ENCODE results near the gene RBSN.
A peak's percentile ranks its signal among the peaks of the same experiment; 100 is the strongest.
"Not testable (repeated sequence)": the region's sequence is repeated elsewhere in the genome, so short reads cannot be mapped to it uniquely, and the experiment has no call there.

RBSN gene

DNA sequence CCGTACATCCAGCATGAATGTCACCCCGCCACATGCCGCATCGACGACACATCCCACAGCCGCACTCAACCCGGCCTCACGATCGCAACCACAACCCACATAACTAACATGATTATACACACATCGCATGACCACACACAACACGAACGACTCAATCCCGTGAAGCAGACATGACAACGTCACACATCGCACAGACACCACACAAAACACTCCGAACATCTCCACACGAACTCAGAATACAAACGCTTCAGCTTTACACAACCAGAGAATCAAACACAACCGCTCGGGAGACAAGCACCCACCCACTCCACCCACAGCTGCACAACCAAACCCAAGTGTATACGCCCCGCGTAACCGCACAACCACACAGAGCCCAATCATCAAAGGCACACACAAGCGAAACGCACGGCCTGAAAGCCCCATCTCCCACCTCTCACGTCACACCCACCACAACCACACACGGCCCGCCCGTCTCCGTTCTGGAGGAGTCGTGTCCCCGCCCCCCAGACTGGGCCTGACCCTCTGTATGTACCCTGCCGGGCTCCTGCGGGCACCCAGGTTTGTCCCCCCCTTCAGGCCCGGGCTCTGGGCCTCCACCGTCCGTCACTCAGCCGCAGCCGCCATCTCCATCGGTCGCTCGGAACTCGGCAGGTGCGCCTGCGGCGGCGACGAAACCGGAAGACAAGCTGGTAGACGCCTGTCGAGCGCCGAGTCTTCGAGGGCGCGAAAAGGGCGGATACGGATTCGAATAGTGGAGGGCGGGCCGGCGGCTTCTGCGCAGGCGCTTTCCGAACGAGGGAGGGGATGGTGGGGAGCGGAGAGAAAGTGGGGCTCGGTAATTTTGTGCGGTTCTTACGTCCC lies at the start of gene RBSN:
Gene RBSN, minus strand, starts transcription at position 646 of the 861 bp plus-strand sequence. CDS start 3,028 bp downstream, outside the sequence.
- DNase-seq (ENCODE audit: low read depth in 2 of 2) = peak; percentile 91 to 93

DNA sequence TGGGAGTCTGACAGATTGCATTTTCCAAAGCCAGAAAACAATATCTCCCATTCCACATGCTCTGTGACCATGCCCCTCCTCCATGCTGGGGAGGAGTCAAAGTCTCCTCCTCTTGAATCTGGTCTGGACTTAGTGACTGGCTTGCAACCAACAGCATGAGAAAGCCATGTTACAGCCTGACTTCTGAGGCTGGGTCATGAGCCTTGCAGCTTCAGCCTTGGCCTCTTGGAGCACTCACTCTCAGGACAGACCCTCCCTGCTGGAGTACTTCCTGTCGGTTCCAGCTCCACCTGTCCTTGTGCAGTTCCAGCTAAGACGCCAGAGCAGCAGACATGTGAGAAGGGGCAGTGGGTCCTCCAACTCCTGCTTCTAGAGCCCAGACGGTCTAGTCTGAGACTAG lies 49.7 kb upstream of the RBSN start:
- no peak for DNase-seq (ENCODE audit: low read depth in 2 of 2)

DNA sequence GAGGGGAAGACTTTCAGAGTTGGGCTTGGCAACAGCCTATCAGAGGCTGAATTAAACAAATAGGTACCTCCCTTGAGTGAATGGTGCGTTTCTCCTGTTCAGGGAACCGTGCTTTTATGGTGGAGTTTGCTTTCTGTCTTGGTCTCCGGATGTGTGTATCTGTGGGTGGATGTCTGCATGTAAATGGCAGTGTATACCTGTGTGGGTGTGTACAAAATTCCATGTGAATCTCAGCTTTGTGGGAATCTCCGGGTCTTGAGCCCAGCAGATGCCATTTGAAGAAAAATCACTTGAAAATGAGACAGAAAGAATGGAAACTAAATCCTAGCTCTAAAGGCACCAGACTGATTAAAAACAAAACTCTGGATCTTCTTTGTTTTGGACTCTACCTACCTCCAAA lies 37.9 kb upstream of the RBSN start:
- DNase-seq (ENCODE audit: low read depth in 2 of 2) = not testable (repeated sequence)

DNA sequence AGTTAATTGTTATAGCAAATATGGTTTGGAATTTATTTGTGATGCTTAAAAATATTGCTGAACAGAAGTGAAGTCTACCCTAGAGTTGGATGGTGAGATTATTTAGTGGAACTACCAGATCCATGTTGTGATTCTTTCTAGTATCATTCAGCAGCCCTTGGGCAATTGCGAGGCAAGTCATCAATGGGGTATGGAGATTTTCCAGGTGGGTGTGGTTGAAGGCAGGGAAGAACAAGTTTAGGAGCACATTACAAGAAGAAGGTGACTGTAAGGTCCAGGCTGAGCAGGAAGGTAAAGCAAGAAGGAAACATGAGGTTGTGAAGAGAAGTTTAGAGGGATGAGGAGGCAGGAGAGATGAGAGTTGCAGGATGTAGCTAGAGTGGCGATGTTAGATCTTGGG lies 36.0 kb upstream of the RBSN start:
- not testable (repeated sequence) for DNase-seq (ENCODE audit: low read depth in 2 of 2)

DNA sequence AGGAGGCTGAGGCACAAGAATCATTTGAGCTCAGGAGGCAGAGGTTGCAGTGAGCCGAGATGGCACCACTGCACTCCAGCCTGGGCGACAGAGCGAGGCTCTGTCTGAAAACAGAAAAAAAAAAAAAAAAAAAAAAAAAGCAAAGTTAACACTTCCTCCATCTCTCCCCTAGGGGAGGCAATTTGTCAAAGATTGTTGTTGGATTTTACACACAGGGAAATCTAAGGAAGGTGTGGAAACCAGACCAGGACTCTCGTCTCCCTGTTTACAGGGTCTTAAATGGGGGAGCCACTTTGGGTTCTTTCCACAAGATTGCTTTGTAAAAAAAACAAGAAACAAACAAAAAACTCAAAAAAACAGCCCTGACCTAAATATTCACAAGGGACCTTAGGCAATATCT lies 29.5 kb upstream of the RBSN start:
- not testable (repeated sequence) for DNase-seq (ENCODE audit: low read depth in 2 of 2)

DNA sequence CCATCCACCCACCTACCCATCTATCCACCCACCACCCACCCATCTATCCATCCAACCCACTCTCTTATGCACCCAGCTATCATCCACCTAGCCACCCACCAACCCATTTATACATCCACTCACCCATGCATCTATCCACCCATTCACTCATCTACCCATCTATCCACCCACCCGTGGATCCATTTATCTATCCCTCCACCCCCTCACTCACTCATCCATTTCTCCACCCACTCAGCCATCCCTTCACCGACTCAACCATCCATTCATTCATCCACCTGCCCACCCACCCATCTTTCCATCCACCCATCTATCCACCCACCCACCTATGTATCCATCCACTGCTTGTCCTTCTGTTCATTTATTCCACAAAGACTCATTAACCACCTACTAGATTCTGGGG lies 28.0 kb upstream of the RBSN start:
- DNase-seq (ENCODE audit: low read depth in 2 of 2) = not testable (repeated sequence)

DNA sequence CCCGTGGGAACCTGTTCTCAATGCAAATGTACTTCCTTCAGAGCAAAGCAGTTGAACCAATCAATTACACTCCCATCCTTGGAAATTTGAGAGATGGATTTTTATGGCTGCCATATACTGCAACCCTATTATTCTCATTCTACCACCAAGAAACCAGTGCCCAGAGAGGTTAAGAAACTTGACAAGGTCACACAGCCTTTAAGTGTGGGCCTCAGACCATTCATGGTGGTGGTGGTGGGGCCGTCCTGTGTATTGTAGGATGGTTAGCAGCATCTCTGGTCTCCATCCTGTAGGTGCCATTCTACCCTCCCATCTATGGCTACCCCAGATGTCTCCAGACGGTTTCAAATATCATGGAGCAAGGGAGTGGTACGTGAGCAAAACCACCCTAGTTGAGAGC lies 23.4 kb upstream of the RBSN start:
- no peak for DNase-seq (ENCODE audit: low read depth in 2 of 2)

DNA sequence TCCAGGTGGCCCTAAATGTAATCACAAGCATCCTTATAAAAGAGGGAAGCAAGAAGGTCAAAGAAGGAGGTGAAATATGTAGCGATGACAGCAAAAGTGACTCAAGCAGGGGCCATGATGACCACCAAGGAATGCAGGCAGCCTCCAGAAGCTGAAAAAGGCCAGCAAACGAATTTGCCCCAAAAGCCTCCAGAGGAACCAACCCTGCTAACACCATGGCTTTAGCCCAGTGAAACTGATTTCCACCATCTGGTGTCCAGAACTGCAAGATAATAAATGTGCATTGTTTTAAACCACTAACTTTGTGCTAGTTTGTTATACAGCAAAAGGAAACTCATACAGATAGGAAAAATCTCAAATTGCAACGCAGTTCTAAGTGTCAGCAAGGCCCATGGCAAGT lies 23.0 kb upstream of the RBSN start:
- no peak for DNase-seq (ENCODE audit: low read depth in 2 of 2)

DNA sequence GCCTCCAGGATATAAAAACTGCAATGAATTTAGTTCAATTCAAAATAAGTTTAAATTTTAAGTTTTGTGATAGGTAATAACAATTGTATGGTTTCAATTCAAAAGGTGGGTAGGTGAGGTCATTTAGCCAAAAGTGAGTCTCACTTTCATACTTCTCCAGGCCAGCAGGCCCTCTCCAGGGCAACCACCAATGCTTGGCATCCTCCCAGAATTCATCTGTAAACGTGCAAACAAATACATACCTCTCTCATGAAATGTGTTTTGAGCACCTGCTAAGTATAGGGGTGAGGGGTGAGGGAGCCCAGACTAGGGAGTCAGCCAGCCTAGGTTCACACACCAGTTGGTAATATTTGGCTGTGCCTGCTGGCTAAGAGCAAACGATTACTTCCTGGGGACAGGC lies 22.0 kb upstream of the RBSN start:
- no peak for DNase-seq (ENCODE audit: low read depth in 2 of 2)

DNA sequence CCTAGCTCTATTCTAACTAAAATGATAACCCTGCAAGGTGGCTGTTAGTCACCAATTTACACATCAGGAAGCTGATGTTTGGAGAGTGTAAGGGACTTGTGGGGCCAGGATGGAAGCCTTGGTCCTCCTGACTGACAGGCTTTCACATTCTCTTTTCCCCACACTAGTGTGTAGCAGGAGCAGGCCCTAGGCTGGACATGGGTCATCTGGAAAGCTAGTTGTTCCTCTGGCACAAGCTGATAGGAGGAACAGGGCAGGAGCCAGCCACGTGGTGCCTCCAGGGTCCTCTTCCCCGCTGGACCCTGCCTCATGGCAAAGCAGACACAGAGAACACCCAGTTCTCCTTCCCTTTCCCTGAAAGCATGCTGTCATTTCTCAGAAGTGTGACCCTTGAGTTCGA lies 18.1 kb upstream of the RBSN start:
- no peak for DNase-seq (ENCODE audit: low read depth in 2 of 2)

DNA sequence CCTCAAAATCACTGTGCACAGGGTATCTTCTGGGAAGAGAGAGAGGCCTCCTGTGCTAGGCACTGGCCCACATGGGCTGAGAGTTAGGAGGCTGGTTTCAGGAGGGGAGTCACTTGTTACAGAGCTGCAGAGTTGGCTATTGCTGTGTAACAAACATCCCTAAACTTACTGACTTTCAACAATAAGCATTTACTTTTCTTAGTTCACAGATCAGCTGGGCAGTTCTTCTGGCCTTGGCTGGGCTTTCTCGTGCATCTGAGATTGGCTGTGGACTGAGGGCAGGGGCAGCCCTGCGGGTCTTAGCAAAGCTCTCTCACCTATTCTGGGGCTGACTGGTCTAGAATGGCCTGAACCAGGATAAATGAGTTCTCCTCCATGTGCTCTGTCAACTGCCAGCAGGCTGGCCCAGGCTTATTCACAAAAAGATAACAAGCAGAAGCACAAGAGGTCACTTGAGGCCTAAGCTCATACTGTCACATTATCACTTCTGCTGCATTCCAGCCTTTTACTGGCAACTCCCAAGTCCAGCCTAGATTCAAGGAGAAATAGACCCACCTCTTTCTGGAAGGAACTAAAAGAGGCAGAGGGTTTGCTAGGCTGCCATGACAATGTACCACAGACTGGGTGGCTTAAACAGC lies 17.2 kb upstream of the RBSN start:
- DNase-seq (ENCODE audit: low read depth in 2 of 2) = no peak

DNA sequence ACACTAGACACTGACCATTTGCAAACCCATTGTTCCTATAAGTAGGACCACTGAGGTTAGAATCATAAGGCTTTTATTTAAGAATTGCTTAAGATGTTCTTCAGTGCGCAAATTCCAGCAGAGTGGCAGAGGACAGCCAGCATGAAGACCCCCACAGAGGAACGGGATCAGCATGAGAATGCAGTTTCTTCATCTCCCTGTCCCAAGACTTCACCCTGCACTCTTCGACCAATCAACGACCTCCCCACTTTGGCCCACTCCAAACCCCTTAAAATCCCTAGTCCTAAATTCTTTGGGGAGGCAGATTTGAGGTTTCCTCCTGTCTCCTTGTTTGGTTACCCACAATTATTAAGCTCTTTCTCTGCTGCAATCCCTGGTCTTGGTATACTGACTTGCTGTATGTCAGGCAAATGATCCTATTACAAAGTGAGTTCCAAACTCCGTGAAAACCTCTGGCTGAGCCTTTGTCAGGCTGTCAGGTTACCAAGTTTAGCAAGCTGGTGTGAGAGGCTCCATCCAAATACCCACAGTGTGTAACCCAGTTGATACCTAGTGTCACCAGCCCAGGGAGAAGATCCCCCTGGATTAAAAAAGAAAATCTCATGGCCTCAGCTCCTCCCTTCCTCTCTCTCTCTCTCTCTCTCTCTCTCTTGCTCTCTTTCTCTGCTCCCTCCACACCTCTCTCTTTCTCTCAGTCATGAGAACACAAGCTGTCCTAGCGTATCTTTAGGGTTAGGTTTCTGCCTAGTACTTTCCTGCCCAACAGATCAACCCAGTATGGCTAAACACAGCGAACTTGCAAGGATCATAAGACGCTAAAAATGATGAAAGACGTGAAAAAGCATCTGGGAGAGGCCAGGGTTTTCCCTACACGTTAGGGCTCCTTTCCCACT lies 15.8 kb upstream of the RBSN start:
- DNase-seq (ENCODE audit: low read depth in 2 of 2) = no peak

DNA sequence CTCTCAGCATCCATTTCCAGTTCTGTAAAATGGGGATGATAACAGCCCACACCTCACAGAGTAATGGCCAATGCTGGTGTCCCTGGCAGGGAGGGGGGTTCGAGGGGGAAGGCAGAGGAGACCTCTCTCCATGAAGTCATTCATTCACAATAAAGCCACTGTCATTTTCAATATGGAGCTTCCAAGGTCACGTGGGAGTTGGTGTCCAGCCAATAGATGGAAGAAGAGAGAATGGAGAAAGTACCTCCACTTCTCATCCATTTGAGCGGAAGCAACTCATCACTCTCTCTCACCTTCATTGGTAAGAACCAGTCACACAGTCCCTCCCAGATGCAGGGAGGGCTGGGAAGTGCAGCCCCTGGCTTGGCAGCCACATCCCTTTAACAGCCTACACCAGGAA lies 14.9 kb upstream of the RBSN start:
- DNase-seq (ENCODE audit: low read depth in 2 of 2) = no peak

DNA sequence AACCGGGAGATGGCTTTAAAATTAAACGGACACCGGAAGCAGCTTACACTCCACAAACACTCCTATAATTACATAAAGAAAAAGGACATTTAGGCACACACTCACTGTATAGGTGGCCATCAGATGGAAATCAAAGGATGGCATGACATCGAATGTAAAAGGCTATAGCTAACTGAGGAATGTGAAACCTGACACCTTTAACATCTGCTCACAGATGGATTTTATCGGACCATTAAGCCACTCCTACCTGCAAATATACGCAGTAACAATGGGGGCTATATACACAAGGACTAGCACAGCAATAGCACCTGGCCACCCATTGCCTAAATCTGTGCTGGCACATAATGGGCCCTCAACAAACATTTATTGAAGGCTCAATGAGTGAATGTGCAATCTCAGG lies 14.5 kb upstream of the RBSN start:
- DNase-seq (ENCODE audit: low read depth in 2 of 2) = no peak

DNA sequence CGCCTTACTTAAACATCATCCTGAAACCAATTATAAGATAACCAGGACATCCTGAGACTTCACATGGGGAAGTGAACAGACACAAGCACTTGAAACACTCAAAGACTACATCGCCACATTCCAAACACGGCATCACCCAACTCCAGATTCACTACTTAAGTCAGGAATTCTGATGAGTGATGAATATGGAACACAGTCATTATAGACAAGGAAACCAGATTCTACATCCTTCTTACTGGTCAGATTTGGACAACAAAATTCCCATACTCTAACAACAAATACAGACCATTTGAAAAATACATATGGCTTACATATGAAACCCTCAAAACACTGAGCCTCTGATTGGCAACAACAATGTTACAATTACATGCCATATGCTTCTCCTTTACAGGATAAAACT lies 13.1 kb upstream of the RBSN start:
- DNase-seq (ENCODE audit: low read depth in 2 of 2) = no peak

DNA sequence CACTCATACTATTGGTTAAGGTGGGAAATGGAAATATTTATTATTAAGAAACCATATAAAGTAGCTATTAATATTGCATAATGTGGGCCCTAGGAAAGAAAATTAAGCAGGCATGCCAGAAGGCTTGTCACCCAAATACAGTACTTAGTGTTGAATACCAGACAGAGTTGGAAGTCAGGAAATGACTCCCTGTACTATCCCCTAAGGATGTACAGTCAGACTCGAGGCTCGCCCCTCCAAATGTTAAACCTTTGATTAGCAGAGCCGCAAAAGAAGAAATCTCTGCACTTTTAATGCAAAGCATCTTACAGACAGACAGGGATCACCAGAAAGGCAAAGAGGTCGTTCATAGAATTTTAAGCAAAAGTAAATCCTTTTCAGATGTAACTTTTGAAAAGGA lies 11.3 kb upstream of the RBSN start:
- no peak for DNase-seq (ENCODE audit: low read depth in 2 of 2)

DNA sequence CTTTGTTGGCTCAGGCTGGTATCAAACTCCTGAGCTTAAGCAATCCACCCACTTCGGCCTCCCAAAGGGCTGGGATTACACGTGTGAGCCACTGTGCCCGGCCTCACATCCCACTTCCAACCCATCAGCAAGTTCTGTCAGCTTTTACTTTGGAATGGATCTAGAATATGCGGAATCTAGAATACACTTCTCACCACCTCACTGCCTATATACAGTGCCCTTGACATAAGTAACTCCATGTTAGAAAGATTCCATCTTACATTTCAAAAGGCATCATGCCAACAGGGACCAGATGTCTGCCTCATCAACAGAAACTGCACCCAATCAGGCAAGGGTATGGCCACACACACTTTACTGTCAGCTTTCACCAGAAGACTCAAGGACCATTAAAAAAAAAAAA lies 9.9 kb upstream of the RBSN start:
- DNase-seq (ENCODE audit: low read depth in 2 of 2) = no peak

DNA sequence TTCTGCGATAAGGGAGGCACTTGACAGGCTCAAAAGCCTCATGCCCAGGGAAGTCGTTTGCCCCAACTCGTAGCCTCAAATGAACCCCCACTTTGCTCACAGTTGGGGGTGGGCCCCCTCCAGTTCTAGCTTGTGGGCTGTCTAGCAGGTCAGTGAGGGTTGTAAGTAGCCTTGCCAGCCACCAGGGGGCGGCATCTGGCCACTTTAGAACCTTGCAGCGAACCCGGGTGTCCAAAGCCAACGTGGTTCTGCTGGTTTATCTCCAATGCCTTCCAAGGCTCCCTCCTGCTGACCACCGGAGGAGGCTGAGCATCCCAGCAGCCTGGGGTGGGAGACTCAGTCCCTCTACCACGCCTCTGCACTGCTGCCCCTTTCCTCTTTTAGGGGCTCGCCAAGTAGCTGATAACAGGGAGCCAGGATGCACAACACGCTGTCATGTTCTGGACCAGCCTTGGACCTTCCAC lies 9.2 kb upstream of the RBSN start:
- peak; percentile 35 to 64 for DNase-seq (ENCODE audit: low read depth in 2 of 2)

DNA sequence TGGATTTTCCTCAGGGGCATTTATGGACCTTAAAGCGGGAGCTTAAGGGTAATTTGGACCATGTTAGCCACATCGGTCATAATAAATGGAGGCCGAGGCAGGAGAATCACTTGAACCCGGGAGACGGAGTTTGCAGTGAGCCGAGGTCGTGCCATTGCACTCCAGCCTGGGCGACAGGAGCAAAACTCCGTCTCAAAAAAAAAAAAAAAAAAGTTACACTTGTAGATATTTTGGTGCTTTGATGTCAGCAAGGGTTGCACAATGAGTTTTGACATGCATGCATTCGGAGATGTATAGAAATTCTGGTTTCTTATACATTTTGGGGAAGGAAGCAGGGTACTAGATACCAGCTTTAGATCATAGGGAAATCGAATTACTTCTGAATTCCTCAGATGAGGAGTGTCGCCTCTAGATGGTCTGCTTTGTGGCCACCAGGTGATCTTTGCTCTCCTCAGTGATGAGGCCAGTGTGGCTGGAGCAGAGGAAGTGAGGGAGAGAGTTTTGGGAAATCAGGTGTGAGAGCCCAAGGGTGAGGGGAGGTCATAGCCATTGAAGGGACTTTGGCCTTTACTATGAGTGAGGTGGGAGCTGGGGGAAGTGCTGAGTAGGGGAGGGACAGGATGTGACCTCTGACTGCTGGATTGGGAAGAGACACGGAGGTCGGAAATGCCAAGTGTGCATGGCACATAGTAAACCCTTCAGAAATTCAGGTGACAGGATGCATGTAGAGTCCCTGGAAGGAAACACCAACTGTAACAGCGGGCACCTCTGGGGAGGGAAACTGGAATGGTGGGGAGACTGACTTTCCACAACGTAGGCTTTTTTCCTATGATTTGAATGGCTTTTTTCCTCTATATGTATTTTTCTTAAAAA lies 8.4 kb upstream of the RBSN start:
- DNase-seq (ENCODE audit: low read depth in 2 of 2) = no peak

DNA sequence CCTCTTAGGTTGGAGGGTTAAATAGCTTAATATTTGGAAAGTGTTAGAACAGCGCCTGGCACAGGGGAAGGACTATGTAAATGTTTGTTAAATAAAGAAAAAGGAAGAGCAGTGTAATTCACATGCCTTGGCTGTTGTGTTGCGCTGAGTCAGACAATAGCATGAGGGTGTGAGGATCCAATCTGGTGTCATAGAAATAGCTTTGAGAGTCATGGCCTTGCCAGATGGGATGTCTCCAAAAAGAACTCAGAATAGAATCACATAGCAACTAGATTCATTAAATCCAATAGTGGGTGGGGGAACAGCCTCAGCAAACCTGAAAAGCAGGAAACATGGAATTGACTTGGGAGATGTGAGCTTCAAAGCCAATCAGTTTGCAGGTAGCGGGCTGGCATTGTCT lies 3.9 kb upstream of the RBSN start:
- DNase-seq (ENCODE audit: low read depth in 2 of 2) = no peak

DNA sequence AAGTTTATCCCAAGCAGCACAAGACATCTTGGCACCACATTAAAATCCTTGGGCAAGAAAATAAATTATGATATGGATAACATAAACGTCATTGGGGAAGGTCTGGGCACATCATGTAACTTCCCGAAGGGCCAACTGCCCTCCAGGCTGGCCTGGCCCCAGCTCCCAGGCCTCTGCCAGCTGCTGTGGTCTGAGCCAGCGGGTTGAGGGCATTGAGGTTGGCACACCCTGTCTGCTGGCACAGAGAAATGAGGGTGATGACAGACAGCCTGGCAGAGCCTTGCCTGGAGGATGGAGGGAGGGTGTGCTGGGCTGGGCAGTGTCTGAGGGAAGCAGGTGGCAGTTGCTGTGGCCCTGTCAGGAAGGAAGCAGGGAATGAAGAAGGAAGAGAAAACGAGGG lies 3.3 kb upstream of the RBSN start:
- DNase-seq (ENCODE audit: low read depth in 2 of 2) = no peak

Measured in stimulated activated CD4-positive, alpha-beta T cell treated with anti-CD3 and anti-CD28 coated beads, Interleukin-12 subunit alpha, Interleukin-12 subunit beta, amount 100 ng/mL, for 24 hours (primary cell).